GM10847 (cell line): ENCODE data around the gene ADIPOQ.

ENCODE experiments used
- POLR2A ChIP-seq: IDR thresholded peaks from 2 replicates; pipeline ENCODE4 v1.6.1; 2011; ENCODE audit not compliant: insufficient read length; ENCODE audit errors: extremely low read depth

The ADIPOQ gene

DNA sequence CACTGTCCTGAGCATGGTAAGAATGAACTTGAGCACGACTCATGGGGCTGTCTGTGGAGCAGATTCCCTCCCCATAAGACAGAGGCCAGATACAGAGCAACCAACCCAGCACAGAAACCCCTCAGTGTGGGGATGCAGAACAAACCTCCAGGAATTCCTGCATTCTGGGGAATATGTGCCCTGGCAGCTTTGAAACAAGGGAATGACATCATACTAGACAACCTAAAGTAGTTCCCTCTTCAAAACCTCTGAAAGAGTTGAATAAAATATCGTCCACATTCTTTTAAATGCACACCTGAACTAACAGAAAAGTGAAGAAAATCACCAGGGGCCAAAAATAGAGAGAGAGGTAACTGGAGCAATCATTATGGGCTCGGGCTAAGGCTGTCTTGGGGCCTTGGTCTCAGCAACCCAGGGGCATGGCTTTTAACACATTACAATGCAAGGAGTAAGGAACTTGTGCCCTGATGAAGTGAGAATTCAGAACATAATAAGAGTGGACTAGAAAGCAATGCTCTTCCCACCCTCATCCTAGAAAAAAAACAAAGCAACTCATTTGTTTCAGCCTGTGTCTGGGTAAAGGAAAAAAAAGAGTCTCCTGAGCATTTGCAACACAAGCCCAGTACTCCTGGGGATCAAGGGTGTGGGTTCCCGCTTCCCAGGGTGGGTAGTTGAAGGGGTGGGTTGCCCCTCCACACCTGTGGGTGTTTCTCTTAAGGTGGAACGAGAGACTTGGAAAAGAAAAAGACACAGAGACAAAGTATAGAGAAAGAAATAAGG, 43.9 kb downstream of the ADIPOQ start:
- TF ChIP-seq POLR2A: no peak

GRCh38 chr3:186888569-186888968, 46.1 kb downstream of the ADIPOQ start:
- no peak for TF ChIP-seq POLR2A

- TF ChIP-seq POLR2A: no peak
Measured at GRCh38 chr3:186890911-186891310, 48.4 kb downstream of the ADIPOQ start.

- no peak for TF ChIP-seq POLR2A
Measured at GRCh38 chr3:186895406-186895805, 52.9 kb downstream of the ADIPOQ start.

DNA sequence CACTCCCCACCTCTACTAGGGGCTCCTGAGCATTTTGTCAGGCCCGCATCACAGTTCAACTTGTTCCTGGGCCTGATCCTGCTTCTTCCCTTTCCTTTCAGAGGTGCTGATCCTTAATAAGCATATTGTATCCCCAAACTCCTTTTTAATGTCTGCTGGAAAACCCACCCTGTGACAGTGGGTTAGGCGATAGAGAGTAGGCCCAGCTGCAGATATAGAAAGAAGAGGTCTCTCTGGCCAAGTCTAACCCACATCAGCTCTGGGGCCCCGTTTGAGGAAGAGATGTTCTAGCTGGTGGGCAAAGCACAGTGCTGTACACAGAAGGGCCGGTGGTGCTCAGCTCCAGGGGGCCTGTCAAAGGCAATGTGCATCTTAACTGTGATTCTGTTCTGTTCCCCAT, 53.5 kb downstream of the ADIPOQ start:
- no peak for TF ChIP-seq POLR2A

DNA sequence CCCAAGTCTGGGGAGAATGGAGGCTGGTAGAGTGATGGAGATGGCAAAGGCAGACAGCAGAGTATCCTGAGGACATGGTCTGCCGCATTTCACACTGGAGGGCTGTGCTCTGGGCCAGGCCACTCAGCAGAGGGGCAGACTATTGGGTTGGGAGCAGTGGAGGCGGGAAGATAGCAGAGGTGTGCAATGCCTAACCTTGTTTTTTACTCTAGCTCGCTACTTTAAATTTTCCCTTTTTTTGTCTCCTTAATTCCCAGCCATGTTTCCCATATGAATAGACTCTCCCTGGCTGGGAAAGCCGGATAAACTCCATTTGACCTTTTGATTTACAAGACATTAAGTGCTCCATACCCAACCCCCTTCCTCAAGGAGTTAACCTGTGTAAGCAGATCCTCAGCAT, 54.4 kb downstream of the ADIPOQ start:
- TF ChIP-seq POLR2A: no peak

DNA sequence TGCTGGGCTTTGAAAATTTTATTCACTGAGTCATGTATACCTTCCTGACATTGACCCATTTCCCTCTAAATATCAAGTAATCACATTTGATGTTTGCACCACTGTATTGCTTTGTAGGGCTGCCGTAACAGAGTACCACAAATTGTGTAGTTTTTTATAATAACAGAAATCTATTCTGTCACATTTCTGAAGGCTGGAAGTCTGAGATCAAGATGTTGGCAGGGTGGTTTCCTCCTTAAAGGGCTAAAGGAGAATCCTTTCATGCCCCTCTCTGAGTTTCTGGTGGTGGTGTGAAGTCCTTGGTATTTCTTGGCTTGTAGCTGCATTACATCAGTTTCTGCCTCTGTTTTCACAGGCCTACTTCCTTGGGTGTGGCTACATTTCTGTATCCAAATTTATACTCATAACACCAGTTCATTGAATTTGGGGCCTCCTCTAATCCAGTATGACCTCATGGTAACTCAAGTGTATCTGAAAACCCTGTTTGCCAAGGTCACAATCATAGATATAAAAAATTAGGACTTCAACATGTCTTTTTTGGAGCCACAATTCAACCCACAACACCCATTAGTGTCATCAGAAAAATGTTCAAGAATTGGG, 58.7 kb downstream of the ADIPOQ start:
- TF ChIP-seq POLR2A: no peak

DNA sequence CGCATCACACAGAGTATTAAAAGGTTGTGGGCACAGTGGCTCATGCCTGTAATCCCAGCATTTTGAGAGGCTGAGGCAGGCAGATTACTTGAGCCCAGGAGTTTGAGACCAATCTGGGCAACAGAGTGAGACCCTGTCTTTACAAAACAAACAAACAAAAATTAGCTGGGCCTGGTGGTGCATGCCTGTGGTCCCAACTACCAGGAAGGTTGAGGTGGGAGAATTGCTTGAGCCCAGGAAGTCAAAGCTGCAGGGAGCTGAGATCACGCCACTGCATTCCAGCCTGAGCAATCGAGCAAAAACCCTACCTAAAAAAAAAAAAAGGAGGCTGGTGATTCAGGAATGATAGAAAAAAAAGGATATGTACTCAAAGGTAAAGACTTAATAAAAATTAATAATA, 59.6 kb downstream of the ADIPOQ start:
- TF ChIP-seq POLR2A: no peak

- no peak for TF ChIP-seq POLR2A
Measured at GRCh38 chr3:186902713-186903112, 60.2 kb downstream of the ADIPOQ start.
